HG03558 (cell line): ENCODE measurements around the gene CHD6.

Experiments used
- ATAC-seq: cut with Tn5 transposase; IDR thresholded peaks from one replicate; pipeline ENCODE4 v1.9.1; 2021; ENCODE audit warnings: moderate number of reproducible peaks; ENCODE audit not compliant: unreplicated experiment; ENCODE audit errors: extremely low read depth

Gene CHD6

GRCh38 chr20:41443691-41444090 lies 174.5 kb downstream of the CHD6 start:
- no peak for ATAC-seq

- ATAC-seq: no peak
Observed at GRCh38 chr20:41440882-41441281, 177.3 kb downstream of the CHD6 start.

GRCh38 chr20:41437836-41438235 lies 180.3 kb downstream of the CHD6 start:
- no peak for ATAC-seq

DNA sequence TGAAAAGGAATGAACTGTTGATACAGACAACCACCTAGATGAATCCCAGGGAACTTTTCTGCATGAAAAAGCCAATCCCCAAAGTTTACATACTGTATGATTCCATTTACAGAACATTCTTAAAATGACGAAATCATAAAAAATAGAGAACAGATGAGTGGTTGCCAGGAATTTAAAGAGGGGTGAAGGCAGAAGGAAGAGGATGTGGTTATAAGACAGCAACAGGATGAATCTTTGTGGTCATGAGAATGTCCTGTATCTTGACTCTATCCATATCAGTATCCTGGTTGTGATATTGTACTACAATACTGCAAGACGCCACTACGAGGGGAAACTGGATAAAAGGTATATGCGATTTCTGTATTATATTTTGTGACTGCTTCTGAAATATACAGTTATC lies 181.5 kb downstream of the CHD6 start:
- no peak for ATAC-seq

- ATAC-seq: no peak
Observed at GRCh38 chr20:41433203-41433602, 185.0 kb downstream of the CHD6 start.

DNA sequence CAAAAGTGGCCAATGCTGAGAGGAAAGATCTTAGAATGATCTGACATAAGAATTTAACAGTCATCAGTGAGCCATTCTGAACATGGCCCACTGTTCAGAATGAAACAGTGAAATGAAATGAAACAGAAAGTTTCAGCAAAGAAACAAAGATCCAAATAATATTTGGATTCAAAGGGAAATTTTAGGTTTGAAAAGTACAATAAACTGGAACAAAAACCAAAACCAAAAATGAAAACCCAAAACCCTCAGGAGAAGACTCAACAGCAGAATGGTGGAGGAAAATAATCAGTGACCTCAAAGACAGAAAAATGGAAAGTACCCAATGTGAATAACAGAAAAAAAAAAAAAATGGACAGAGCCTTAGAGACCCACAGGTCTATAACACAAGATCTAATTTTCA lies 185.4 kb downstream of the CHD6 start:
- no peak for ATAC-seq

DNA sequence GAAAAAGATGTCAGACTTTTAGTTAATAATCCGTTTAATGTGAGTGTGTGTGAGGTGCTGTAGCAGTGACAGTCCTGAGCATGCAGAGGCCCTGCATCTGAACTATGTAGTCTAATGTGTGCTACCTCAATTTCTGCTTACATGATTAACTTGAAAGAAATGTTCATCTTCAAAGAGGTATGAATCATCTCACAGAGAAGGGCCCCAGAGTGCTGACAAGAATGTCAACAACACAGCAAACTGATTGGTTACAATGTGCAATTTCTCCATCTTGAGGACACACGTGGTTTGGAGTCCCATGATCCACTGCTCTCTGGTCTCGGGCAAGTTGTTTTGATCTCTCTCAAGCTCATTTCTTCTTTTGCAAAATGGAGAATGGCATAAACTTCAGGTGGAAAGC lies 189.9 kb downstream of the CHD6 start:
- no peak for ATAC-seq

DNA sequence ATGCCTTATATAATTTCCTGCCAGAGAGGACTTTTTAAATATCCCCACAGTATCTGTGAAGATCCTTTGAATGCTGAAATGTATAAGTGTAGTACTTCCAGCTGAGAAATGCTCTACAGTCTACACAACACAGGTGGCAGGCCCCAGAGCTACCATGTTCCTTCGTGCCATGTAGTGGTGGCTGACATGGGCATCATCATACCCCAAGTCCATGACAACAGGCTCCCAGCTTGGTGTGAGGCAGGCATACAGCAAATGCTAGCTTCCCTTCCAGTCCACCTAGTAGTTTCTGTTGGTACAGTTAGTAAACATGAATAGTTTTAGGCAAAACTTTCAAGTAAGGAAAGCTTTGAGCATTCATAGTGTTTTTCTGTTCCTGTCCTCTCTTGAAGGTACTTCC lies 190.3 kb downstream of the CHD6 start:
- no peak for ATAC-seq

GRCh38 chr20:41426976-41427375 lies 191.2 kb downstream of the CHD6 start:
- no peak for ATAC-seq

DNA sequence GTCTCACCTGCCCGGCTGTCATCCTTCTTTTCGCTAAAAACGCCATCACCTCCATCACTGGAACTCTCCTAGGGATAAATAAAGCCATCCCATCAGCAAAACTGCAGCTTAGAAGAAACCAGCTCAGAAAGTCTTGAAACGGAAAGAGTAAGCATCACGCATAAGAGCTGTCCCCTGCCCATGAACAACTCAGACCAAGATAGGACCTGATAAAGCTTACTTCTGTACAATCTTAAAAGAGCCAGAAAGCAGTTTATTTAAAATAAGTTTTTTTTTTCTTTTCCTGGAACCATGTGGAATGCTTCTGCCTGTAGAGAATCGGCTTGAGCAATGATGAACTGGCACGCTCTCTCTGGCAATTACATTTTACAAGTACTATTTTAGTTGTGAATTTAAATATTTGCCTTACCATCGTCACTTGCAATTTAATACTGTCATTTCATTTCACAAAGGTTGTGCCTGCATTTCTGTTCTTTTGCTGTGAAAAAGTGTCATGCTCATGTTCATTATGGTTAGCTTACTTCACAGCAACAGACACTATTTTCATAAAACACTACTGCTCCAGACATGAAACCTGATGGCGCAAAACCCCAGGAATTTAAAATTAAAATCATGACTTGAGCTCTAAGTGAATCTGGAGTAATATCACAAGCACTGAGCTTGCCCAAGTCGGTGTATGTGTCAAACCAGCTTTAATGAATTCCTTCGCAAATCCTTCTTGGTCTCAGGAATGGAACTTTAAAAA lies 191.9 kb downstream of the CHD6 start:
- ATAC-seq: no peak

DNA sequence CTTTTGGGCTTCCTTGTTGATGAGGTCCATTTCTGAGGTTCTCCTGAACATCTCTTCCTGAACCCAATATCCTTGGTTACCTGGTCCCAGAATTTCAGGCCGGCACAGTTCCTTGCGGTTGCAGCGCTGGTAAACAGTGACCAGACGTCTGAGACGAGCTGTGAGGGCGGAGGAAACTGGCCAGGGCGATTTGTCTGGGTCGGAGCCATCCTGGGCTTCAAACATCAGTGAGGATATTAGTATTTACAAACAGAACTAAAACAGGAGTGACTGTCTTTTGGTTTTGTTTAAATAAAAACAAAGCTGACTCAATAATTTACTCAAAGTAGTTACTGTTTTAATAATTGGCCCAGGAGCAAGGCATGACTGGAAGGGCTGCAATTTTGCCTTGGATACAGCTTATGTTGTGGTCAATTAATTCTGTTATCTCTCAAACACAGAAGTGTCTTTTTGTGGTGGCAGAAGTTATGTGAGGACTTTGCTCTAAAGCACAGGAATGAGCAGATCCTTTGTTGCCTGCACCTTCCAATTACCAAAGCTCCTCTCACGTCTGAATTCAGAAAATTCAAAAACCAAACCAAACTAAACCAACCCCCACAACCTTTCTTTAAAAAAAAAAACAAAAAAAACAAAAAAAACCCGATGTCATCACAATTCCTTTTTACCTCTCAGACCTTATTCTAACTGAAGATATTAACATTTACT lies 192.8 kb downstream of the CHD6 start:
- no peak for ATAC-seq

- no peak for ATAC-seq
Observed at GRCh38 chr20:41424546-41424945, 193.6 kb downstream of the CHD6 start.

DNA sequence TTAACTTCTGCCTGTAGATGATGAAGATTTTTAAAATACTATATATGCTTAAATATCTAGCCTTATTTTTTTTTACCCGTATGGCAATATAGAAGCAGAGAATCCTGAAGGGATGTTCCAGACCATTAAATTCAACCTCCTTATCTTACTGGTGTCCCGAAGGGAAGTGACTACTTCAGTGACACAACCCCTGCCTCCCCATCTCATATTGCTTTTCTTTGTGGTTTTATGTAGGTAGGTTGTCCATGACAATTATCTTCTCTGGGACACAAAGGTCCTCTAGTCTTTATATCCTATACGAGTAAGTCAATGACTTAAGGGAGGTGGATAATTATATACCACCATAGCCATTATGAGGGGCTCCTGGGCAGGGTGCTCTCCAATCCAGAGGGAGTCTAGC lies 194.2 kb downstream of the CHD6 start:
- ATAC-seq: no peak

- ATAC-seq: no peak
Observed at GRCh38 chr20:41422953-41423352, 195.2 kb downstream of the CHD6 start.

GRCh38 chr20:41418739-41419293 lies 199.4 kb downstream of the CHD6 start:
- ATAC-seq: no peak

DNA sequence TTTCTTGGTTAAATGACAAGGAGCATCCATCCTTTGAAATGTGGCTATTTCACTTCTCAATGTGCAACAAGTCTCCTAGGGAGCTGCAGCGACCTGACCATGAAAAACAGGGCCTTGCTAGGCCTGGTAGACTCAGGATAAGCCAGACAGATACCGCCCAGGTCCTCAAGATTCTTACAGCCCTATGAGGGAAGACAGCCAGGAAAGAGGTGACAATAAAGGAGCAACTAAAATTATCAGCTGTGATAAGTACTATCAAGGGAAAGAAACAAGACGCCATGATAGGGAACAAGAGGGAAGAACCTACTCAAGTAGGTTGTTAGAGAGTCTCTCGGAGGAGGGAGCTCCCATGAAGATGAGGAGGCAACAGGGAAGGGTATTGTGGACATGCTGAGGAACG lies 200.1 kb downstream of the CHD6 start:
- no peak for ATAC-seq

DNA sequence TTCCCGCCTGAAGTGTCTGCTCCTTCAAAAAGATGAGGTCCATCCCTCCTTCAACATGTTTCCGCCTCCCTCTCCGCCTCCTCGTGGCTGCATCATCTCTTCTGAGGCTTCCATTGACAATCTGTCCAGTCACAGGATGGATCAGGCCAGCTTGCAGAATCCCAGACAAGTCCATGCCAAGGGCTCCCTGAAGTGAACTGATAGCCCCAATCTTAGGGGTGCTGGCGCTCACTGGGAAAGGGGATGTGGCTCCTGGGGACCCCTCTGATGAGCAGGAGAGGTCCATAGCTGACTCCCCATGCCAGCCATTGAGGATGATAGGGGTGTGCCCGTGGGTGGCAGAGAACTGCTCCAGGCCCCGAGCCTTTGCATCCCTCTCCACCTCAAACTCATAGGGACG lies 203.0 kb downstream of the CHD6 start:
- no peak for ATAC-seq

GRCh38 chr20:41413169-41413568 lies 205.0 kb downstream of the CHD6 start:
- ATAC-seq: no peak

GRCh38 chr20:41412324-41413120 lies 205.7 kb downstream of the CHD6 start:
- ATAC-seq: no peak

- no peak for ATAC-seq
Observed at GRCh38 chr20:41411391-41411847, 206.8 kb downstream of the CHD6 start.

GRCh38 chr20:41408986-41409385 lies 209.2 kb downstream of the CHD6 start:
- no peak for ATAC-seq
